B cell (primary cell): Measurements from ENCODE around the gene PLEKHG4B. TPM values are rescaled to one million over a fixed set of nuclear protein-coding genes. Genes with fewer than 3 reads are reported as not detected.

Source experiments
- ATAC-seq: fragments of 200-7000 bp; cut with Tn5 transposase; one replicate; pipeline ENCODE4 v1.10.0; 2021; ENCODE audit warnings: low read depth, mild to moderate bottlenecking, moderate number of reproducible peaks, moderate library complexity
- CTCF ChIA-PET: fragments of 350-600 bp; sonication (Branson Sonifier 250); formaldehyde crosslinking; loops from one replicate; lab custom pipeline; 2021; ENCODE audit warnings: antibody characterized with exemption, inconsistent platforms; lab: Charles Lee
- POLR2A ChIA-PET: fragments of 350-600 bp; sonication (Branson Sonifier 250); formaldehyde crosslinking; loops from one replicate; lab custom pipeline; 2021; ENCODE audit warnings: antibody characterized with exemption; lab: Charles Lee
- DNase-seq: peaks from one replicate; pipeline ENCODE4 v3.0.0; 2013
- H2AFZ ChIP-seq: 2 replicates; pipeline ENCODE4 v1.6.1; 2012; ENCODE audit warnings: mild to moderate bottlenecking, low read depth, low read length; ENCODE audit not compliant: insufficient read depth, poor library complexity, severe bottlenecking
- H3K27ac ChIP-seq, 2 donors: 1 replicate in 1 of 2; 2 replicates in 1 of 2; pipeline ENCODE4 v1.5.1; 2012 to 2013; ENCODE audit warnings: low read length in 2 of 2, mild to moderate bottlenecking in 2 of 2, moderate library complexity in 1 of 2
- H3K27me3 ChIP-seq, 4 experiments: fragments of 200-600 bp in 1 of 4; sonication (generic) in 1 of 4; replicated peaks in 1 of 4; 1 replicate in 2 of 4; 2 replicates in 2 of 4; pipeline versions ENCODE4 v1.6.1 to v1.7.0; 2013 to 2016; ENCODE audit warnings: low read length in 3 of 4, mild to moderate bottlenecking in 2 of 4, mixed read lengths in 1 of 4, moderate library complexity in 1 of 4; ENCODE audit not compliant: insufficient read depth in 4 of 4, control insufficient read depth in 3 of 4; ENCODE audit errors: control extremely low read depth in 1 of 4
- H3K36me3 ChIP-seq, 2 experiments: replicated peaks in 1 of 2; 1 replicate in 1 of 2; 2 replicates in 1 of 2; pipeline versions ENCODE4 v1.6.1 to v1.7.1; 2013; ENCODE audit warnings: low read length in 1 of 2; ENCODE audit not compliant: insufficient read depth in 2 of 2, control insufficient read depth in 1 of 2; ENCODE audit errors: control extremely low read depth in 1 of 2, extremely low read depth in 1 of 2
- H3K4me1 ChIP-seq, 2 donors: fragments of 200-600 bp in 1 of 2; sonication (generic) in 1 of 2; 1 replicate in 1 of 2; 2 replicates in 1 of 2; pipeline versions ENCODE4 v1.5.1 to v1.6.1; 2013 to 2017; ENCODE audit warnings: low read length in 2 of 2; ENCODE audit not compliant: control insufficient read depth in 2 of 2, insufficient read depth in 2 of 2
- H3K4me2 ChIP-seq: replicated peaks from 2 replicates; pipeline ENCODE3; 2012; ENCODE audit warnings: mild to moderate bottlenecking, low read depth, low read length; ENCODE audit not compliant: poor library complexity, severe bottlenecking
- H3K4me3 ChIP-seq, 5 experiments: fragments of 200-600 bp in 1 of 5; sonication (generic) in 1 of 5; 1 replicate in 3 of 5; 2 replicates in 2 of 5; pipeline versions ENCODE4 v1.5.1 to v1.7.0; 2011 to 2016; ENCODE audit warnings: low read length in 4 of 5, mild to moderate bottlenecking in 4 of 5, low read depth in 2 of 5, control low read depth in 1 of 5, moderate library complexity in 1 of 5; ENCODE audit not compliant: insufficient read depth in 1 of 5; ENCODE audit errors: control extremely low read depth in 1 of 5, extremely low read depth in 1 of 5
- H3K79me2 ChIP-seq: fragments of 200-600 bp; sonication (generic); one replicate; pipeline ENCODE4 v1.6.0; 2016; ENCODE audit warnings: low read length; ENCODE audit not compliant: control insufficient read depth, insufficient read depth
- H3K9ac ChIP-seq: fragments of 200-600 bp; sonication (generic); 2 replicates; pipeline ENCODE4 v1.6.1; 2017; ENCODE audit warnings: mild to moderate bottlenecking, low read length, moderate library complexity
- H3K9me3 ChIP-seq, 3 donors: one replicate each; pipeline versions ENCODE4 v1.6.1 to v1.7.1; 2013; ENCODE audit warnings: low read length in 2 of 3; ENCODE audit not compliant: control insufficient read depth in 2 of 3, insufficient read depth in 1 of 3; ENCODE audit errors: control extremely low read depth in 1 of 3
- H4K20me1 ChIP-seq: 2 replicates; pipeline ENCODE4 v1.6.0; 2012; ENCODE audit warnings: mild to moderate bottlenecking, low read length; ENCODE audit not compliant: insufficient read depth, control insufficient read depth, poor library complexity, severe bottlenecking
- H3K27ac Mint-ChIP-seq: one replicate; pipeline ENCODE4 v1.8.0; 2021; ENCODE audit warnings: mixed read lengths
- H3K27me3 Mint-ChIP-seq: one replicate; pipeline ENCODE4 v1.8.0; 2021; ENCODE audit warnings: mixed read lengths
- H3K4me1 Mint-ChIP-seq: one replicate; pipeline ENCODE4 v1.8.0; 2021; ENCODE audit warnings: mixed read lengths
- H3K4me3 Mint-ChIP-seq: one replicate; pipeline ENCODE4 v1.8.0; 2021; ENCODE audit warnings: mixed read lengths
- H3K9me3 Mint-ChIP-seq: one replicate; pipeline ENCODE4 v1.8.0; 2022; ENCODE audit warnings: mixed read lengths; ENCODE audit not compliant: insufficient read depth
- EZH2 ChIP-seq: IDR thresholded peaks from 2 replicates; pipeline ENCODE4 v1.6.1; 2012; ENCODE audit warnings: borderline replicate concordance, low read depth, mild to moderate bottlenecking, moderate library complexity, low read length; ENCODE audit not compliant: insufficient read depth, poor library complexity, severe bottlenecking
- WGBS: methylation state at CpG from one replicate; pipeline ENCODE4 v1.1.5; 2013; ENCODE audit warnings: missing lambda C conversion rate; ENCODE audit not compliant: insufficient coverage; 5-methylcytosine and 5-hydroxymethylcytosine counted together
- intact Hi-C: fragments of 100-400 bp; cut with micrococcal nuclease; formaldehyde crosslinking; loops from one replicate; pipeline ENCODE4 v1.10.0; 2022
- polyA plus RNA-seq: library from polyadenylated mRNA; depleted of rRNA; stranded (reverse); fragments of >200 nt; gene quantifications from 2 replicates; pipeline ENCODE4 v1.2.3, GENCODE V29; 2012
- total RNA-seq, 2 donors: library from RNA; stranded (reverse); fragments of 120-200 nt in 1 of 2; gene quantifications; 1 replicate in 1 of 2; 2 replicates in 1 of 2; pipeline versions ENCODE4 v1.2.3 to v1.2.4, GENCODE V29; 2013 to 2022
- TF ChIP-seq, protein P1 (sequence below): fragments of 200-600 bp; IDR thresholded peaks from one replicate; pipeline ENCODE4 v1.8.0; 2022; ENCODE audit warnings: antibody characterized with exemption, mild to moderate bottlenecking

Gene PLEKHG4B
- total and polyA plus RNA-seq, 2 donors (not counting 1 experiment from before 2014, with no cell fraction given) = not detected

DNA sequence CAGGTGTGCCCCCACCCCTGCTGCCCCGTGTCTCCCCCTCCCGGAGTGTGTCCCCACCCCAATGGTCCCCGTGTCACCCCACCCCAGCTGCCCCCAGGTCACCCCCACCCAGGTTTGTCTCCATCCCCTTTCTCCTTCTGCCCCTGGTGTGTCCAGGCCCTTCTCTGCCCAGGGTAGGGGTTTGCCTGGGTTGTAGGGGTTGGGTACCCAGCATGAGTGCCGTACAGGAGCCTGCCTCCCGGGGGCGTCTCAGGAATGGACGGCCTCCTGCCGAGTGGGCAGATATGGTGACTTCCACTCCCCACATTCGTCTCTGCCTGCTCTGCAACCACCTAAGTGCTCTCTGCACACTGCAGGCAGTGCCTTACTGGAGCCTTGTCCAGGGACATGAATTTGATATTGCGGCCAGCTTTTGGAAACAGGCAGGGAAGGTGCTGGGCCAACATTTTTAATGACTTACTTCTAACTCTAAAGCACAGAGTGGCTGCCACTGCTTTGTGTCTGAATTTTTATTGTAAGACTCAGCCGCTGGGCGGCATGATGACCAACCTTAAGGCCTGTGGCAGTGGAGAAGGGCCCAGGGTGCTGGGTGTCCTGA, 106.0 kb downstream of the PLEKHG4B start:
- H4K20me1 ChIP-seq = peaks cover 15% of the 10 kb centered on the region
- peaks cover 0 to 6% of the 10 kb centered on the region in 2 donors for H3K4me1 ChIP-seq
- H3K9me3 ChIP-seq = no peaks in the 10 kb centered on the region
- H3K27me3 Mint-ChIP-seq = no peaks in the 10 kb centered on the region
- POLR2A ChIA-PET = no interaction called here
- intact Hi-C loops = no loop called here
- H3K9ac ChIP-seq = no peak overlapping the region
- H3K4me3 Mint-ChIP-seq = no peak overlapping the region
- H3K4me2 ChIP-seq = no peak overlapping the region
- 90% methylated on average over 9 of the region's 12 CpGs for WGBS
- no peak for ATAC-seq
- H3K27ac Mint-ChIP-seq = no peak overlapping the region
- DNase-seq = no peak
- CTCF ChIA-PET = no interaction called here
- no peaks in the 10 kb centered on the region for H3K9me3 Mint-ChIP-seq
- no peak overlapping the region for H3K27ac ChIP-seq
- no peaks in the 10 kb centered on the region for H3K27me3 ChIP-seq
- H3K4me3 ChIP-seq = no peak overlapping the region
- TF ChIP-seq, protein P1, sequence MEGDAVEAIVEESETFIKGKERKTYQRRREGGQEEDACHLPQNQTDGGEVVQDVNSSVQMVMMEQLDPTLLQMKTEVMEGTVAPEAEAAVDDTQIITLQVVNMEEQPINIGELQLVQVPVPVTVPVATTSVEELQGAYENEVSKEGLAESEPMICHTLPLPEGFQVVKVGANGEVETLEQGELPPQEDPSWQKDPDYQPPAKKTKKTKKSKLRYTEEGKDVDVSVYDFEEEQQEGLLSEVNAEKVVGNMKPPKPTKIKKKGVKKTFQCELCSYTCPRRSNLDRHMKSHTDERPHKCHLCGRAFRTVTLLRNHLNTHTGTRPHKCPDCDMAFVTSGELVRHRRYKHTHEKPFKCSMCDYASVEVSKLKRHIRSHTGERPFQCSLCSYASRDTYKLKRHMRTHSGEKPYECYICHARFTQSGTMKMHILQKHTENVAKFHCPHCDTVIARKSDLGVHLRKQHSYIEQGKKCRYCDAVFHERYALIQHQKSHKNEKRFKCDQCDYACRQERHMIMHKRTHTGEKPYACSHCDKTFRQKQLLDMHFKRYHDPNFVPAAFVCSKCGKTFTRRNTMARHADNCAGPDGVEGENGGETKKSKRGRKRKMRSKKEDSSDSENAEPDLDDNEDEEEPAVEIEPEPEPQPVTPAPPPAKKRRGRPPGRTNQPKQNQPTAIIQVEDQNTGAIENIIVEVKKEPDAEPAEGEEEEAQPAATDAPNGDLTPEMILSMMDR = no peak
- TF ChIP-seq EZH2 = no peak
- H3K4me1 Mint-ChIP-seq = peaks cover 15% of the 10 kb centered on the region
- no peaks in the 10 kb centered on the region for H3K79me2 ChIP-seq
- H3K36me3 ChIP-seq = peaks cover 0 to 2% of the 10 kb centered on the region in 2 experiments
- no peak overlapping the region for H2AFZ ChIP-seq

DNA sequence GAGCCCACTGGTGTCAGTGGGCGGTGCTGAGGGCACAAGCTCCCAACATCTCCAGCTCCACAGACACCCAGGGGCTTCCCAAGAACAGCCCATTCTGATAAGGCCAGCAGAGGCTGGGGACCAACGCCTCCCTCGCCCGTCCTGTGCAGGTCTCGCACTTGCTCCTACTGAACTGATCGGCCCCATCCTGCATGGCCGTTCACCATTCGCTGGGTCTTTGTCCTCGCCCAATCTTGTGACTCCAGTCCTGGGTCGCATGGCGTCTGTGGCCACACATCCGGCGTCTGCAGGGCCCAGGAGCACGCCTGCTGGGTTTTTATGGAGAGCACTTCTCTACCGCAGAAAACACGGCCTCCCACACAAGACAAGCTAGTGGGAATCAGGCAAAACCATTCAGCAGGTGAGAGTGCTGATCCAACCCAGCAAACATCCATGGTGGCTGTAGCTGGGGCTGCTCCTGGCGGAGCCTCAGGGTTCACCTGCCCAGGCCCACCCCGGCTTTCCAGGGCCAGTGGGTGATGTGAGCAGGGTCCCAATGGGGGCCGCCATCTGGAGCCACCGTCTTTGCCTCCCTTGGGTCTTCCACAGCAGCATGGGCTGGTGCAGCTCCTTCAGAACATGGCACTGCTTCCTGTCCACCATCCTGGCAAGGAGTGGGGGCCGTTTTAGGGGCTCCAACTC, 106.7 kb downstream of the PLEKHG4B start:
- ChIA-PET POLR2A (no interaction called here), CTCF (interaction anchor here (1.1 kb wide), 1 partner anchor 10 kb away, joined by 4 read pairs; no protein-coding TSS in a partner anchor)
- 98% methylated on average over 21 of the region's 21 CpGs for WGBS
- no peaks in the 10 kb centered on the region for H3K9me3 ChIP-seq
- Mint-ChIP-seq H3K27me3 (no peaks in the 10 kb centered on the region), H3K4me3 (no peak overlapping the region), H3K4me1 (peaks cover 15% of the 10 kb centered on the region), H3K27ac (no peak overlapping the region), H3K9me3 (no peaks in the 10 kb centered on the region)
- H3K79me2 ChIP-seq = no peaks in the 10 kb centered on the region
- H3K4me1 ChIP-seq = peaks cover 0 to 6% of the 10 kb centered on the region in 2 donors
- H3K9ac ChIP-seq = no peak overlapping the region
- H3K4me3 ChIP-seq = no peak overlapping the region
- no peak overlapping the region for H3K27ac ChIP-seq
- no peak overlapping the region for H2AFZ ChIP-seq
- TF ChIP-seq EZH2 = no peak
- TF ChIP-seq, protein P1 = no peak
- H3K36me3 ChIP-seq = peaks cover 0 to 7% of the 10 kb centered on the region in 2 experiments
- H3K27me3 ChIP-seq = no peaks in the 10 kb centered on the region
- DNase-seq (no peak), ATAC-seq (no peak)
- intact Hi-C loops = no loop called here
- peaks cover 15% of the 10 kb centered on the region for H4K20me1 ChIP-seq
- no peak overlapping the region for H3K4me2 ChIP-seq
